Epidermal melanocyte (primary cell): Measurements from ENCODE around the gene IFI44.

Experiments
- DNase-seq: peaks from one replicate; pipeline ENCODE4 v3.0.0; 2011; ENCODE audit warnings: low spot score; ENCODE audit not compliant: insufficient read length

The IFI44 gene

GRCh38 chr1:78703806-78704205 lies 54.2 kb downstream of the IFI44 start:
- no peak for DNase-seq

- DNase-seq: no peak
These were observed 62.9 kb downstream of the IFI44 start for GRCh38 chr1:78712467-78713051.

GRCh38 chr1:78713297-78713696 lies 63.7 kb downstream of the IFI44 start:
- no peak for DNase-seq
